Inflammatory macrophage treated with lipopolysaccharide for 1 hour (primary cell): Measurements from ENCODE around the gene HOXD4.
A peak's percentile ranks its signal among the peaks of the same experiment; 100 is the strongest.

Experiments used
- DNase-seq, 2 donors: peaks; one replicate each; pipeline ENCODE4 v3.0.0-alpha.2; 2020 to 2022

The HOXD4 gene

GRCh38 chr2:176114120-176114929, 37.0 kb upstream of the HOXD4 start:
- DNase-seq: no peak

- DNase-seq: no peak
Observed at GRCh38 chr2:176114930-176115625, 36.3 kb upstream of the HOXD4 start.

GRCh38 chr2:176115883-176116813, 35.2 kb upstream of the HOXD4 start, which contains the start of gene HOXD10:
Gene HOXD10, plus strand, starts transcription at chr2:176116778. Its CDS starts 56 bp downstream, at chr2:176116834.
- DNase-seq: no peak

- no peak for DNase-seq
Observed at GRCh38 chr2:176117162-176117822, 34.1 kb upstream of the HOXD4 start.

GRCh38 chr2:176117823-176118371, 33.5 kb upstream of the HOXD4 start:
- DNase-seq: no peak

GRCh38 chr2:176118601-176119339, 32.6 kb upstream of the HOXD4 start:
- DNase-seq: no peak

- DNase-seq: no peak
Observed at GRCh38 chr2:176120364-176121189, 30.8 kb upstream of the HOXD4 start.

- no peak for DNase-seq
Observed at GRCh38 chr2:176121190-176122051, 29.9 kb upstream of the HOXD4 start.

GRCh38 chr2:176122052-176122682, 29.2 kb upstream of the HOXD4 start:
- no peak for DNase-seq

- no peak for DNase-seq
Observed at GRCh38 chr2:176122683-176123410, 28.5 kb upstream of the HOXD4 start, which contains the start of gene HOXD9. Gene HOXD9, plus strand, starts transcription at chr2:176122719. Its CDS starts 50 bp downstream, at chr2:176122769.

- no peak for DNase-seq
Observed at GRCh38 chr2:176123411-176124109, 27.8 kb upstream of the HOXD4 start.

GRCh38 chr2:176124110-176124946, 27.0 kb upstream of the HOXD4 start:
- no peak for DNase-seq

GRCh38 chr2:176124947-176125771, 26.2 kb upstream of the HOXD4 start:
- no peak for DNase-seq

- no peak for DNase-seq
Observed at GRCh38 chr2:176125772-176126054, 25.6 kb upstream of the HOXD4 start.

- peak; percentile 36 to 89 for DNase-seq
Observed at GRCh38 chr2:176126929-176127773, 24.2 kb upstream of the HOXD4 start.
